ENCODE data around the gene NR3C1.

The NR3C1 gene

GRCh38 chr5:143373076-143373475 lies 30.4 kb downstream of the NR3C1 start:
- TF ChIP-seq CTCF (IDR thresholded peaks at IDR 0.05; ENCODE audit: low read depth, low read length) = no peak
- DNase-seq (ENCODE audit: extremely low read depth, low read depth) = no peak

- no peak for TF ChIP-seq CTCF (IDR thresholded peaks at IDR 0.05; ENCODE audit: low read depth, low read length)
- DNase-seq (ENCODE audit: extremely low read depth, low read depth) = no peak
Observed at GRCh38 chr5:143372187-143372829, 31.2 kb downstream of the NR3C1 start.

GRCh38 chr5:143370440-143370839 lies 33.0 kb downstream of the NR3C1 start:
- DNase-seq (ENCODE audit: extremely low read depth, low read depth) = no peak
- no peak for TF ChIP-seq CTCF (IDR thresholded peaks at IDR 0.05; ENCODE audit: low read depth, low read length)

- no peak for TF ChIP-seq CTCF (IDR thresholded peaks at IDR 0.05; ENCODE audit: low read depth, low read length)
- DNase-seq (ENCODE audit: extremely low read depth, low read depth) = no peak
Observed at GRCh38 chr5:143364061-143364460, 39.4 kb downstream of the NR3C1 start.

- no peak for TF ChIP-seq CTCF (IDR thresholded peaks at IDR 0.05; ENCODE audit: low read depth, low read length)
- DNase-seq (ENCODE audit: extremely low read depth, low read depth) = no peak
Observed at GRCh38 chr5:143362664-143363227, 40.7 kb downstream of the NR3C1 start.

- DNase-seq (ENCODE audit: extremely low read depth, low read depth) = no peak
- no peak for TF ChIP-seq CTCF (IDR thresholded peaks at IDR 0.05; ENCODE audit: low read depth, low read length)
Observed at GRCh38 chr5:143361438-143361837, 42.0 kb downstream of the NR3C1 start.

GRCh38 chr5:143360755-143361154 lies 42.7 kb downstream of the NR3C1 start:
- no peak for TF ChIP-seq CTCF (IDR thresholded peaks at IDR 0.05; ENCODE audit: low read depth, low read length)
- no peak for DNase-seq (ENCODE audit: extremely low read depth, low read depth)

All from AG09319 (cell line).